MCF 10A (cell line): ENCODE data around the gene TBX3. TPM values are rescaled to one million over a fixed set of nuclear protein-coding genes. Genes with fewer than 3 reads are reported as not detected.

Experiments
- Bru-seq: library from RNA; stranded (reverse); fragments of 400-500 nt; gene quantifications from one replicate; lab custom pipeline; 2021; lab: Mats Ljungman, UMichigan
- BruChase-seq, 2 experiments: library from RNA; stranded (reverse); fragments of 400-500 nt; gene quantifications; one replicate each; lab custom pipeline; 2021; lab: Mats Ljungman, UMichigan
- BruUV-seq: library from RNA; stranded (reverse); fragments of 400-500 nt; replicated peaks from 2 replicates; lab custom pipeline; 2021; lab: Mats Ljungman, UMichigan
- CTCF ChIA-PET: fragments of 300-600 bp; sonication (Branson Sonifier 250); formaldehyde crosslinking; extraction: SDS; loops from one replicate; lab custom pipeline; 2021; ENCODE audit warnings: antibody characterized with exemption, inconsistent platforms; lab: Yijun Ruan, JAX
- POLR2A ChIA-PET: fragments of 300-600, 350-650 bp; sonication (Branson Sonifier 250); formaldehyde crosslinking; extraction: SDS; loops from one replicate; lab custom pipeline; 2020; ENCODE audit warnings: antibody characterized with exemption, inconsistent platforms; lab: Yijun Ruan, JAX
- DNase-seq: peaks from one replicate; pipeline ENCODE4 v3.0.0-alpha.2; 2018; ENCODE audit not compliant: unreplicated experiment
- H3K27ac Mint-ChIP-seq: one replicate; pipeline ENCODE4 v1.8.0; 2022; ENCODE audit warnings: mild to moderate bottlenecking, low read depth, mixed read lengths; ENCODE audit not compliant: unreplicated experiment
- H3K27me3 Mint-ChIP-seq: one replicate; pipeline ENCODE4 v1.8.0; 2022; ENCODE audit warnings: mixed read lengths; ENCODE audit not compliant: insufficient read depth, unreplicated experiment
- H3K36me3 Mint-ChIP-seq: one replicate; pipeline ENCODE4 v1.8.0; 2022; ENCODE audit warnings: mild to moderate bottlenecking, moderate library complexity, mixed read lengths; ENCODE audit not compliant: insufficient read depth, unreplicated experiment
- H3K4me1 Mint-ChIP-seq: one replicate; pipeline ENCODE4 v1.8.0; 2022; ENCODE audit warnings: mixed read lengths; ENCODE audit not compliant: insufficient read depth, unreplicated experiment
- H3K4me3 Mint-ChIP-seq: one replicate; pipeline ENCODE4 v1.8.0; 2022; ENCODE audit warnings: mild to moderate bottlenecking, moderate library complexity, mixed read lengths; ENCODE audit not compliant: unreplicated experiment
- H3K9me3 Mint-ChIP-seq: one replicate; pipeline ENCODE4 v1.8.0; 2022; ENCODE audit warnings: mixed read lengths; ENCODE audit not compliant: unreplicated experiment
- intact Hi-C: fragments of 100-400 bp; cut with micrococcal nuclease; formaldehyde crosslinking; loops from 2 replicates; pipeline ENCODE4 v1.14.1; 2022
- long read RNA-seq: library from polyadenylated mRNA; stranded (forward); transcript quantifications from one replicate; pipeline ENCODE4 v2.0.0, GENCODE V29; 2022
- total RNA-seq: library from RNA; stranded (reverse); gene quantifications from 2 replicates; pipeline ENCODE4 v1.2.3, GENCODE V29; 2022
- TF ChIP-seq, protein P1 (sequence below): fragments of 200-600 bp; IDR thresholded peaks from one replicate; pipeline ENCODE4 v1.8.0; 2022; ENCODE audit warnings: antibody characterized with exemption, mild to moderate bottlenecking; ENCODE audit not compliant: unreplicated experiment

Gene TBX3
- total RNA-seq, result 6.6 and 8.0 TPM in 2 replicates
- Bru-seq, nascent RNA, result percentile 66 among the genes with signal in this experiment
- BruChase-seq, experiment 1, labeled RNA remaining after a 6-hour chase, result percentile 48 among the genes with signal in this experiment
- BruChase-seq, experiment 2, labeled RNA remaining after a 2-hour chase, result percentile 67 among the genes with signal in this experiment
- long read RNA-seq, full-length matches to known transcripts, result 5 of 10 reads
- long read RNA-seq, partial matches to known transcripts, result 5 of 10 reads
- long read RNA-seq, other reads (novel, unspliced or antisense), result 0 of 10 reads

DNA sequence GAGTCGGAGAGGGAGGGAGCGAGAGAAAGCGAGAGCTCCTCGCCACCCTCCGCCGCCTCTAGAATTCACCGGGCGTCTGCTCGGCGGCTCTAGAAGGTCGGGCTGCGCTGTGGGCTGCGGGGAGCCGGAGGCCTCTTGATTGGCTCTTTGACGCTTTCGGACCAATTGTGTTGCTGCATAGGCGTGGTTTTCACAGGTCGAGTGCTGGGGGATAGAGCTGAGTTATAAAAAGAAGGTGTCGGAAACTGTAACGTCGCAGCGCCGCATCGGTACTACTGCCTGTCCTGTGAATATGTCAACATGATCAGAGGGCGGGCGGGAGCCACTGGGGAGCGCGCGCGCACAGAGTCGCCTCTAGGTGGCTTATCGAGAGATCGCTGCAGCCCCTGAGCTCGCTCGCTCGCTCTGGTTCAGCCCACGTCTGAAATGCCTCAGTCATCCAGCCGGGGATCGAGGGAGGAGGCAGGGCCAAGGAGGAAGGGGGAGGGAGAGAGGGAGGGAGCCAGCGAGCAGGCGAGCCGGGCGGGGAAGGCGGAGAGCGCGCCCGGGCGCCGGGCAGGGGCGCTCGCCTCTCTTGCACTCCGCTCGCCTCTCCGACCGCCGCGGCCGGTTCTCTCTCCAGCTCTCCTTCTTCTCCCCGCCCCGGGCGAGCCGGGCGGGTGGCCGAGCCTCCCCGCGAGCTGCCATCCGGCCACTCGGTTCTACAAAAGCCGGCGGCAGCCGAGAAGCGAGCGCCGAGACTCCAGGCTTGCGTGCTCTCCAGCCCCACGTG lies at the start of gene TBX3:
Gene TBX3, minus strand, starts transcription at position 78 of the 772 bp plus-strand sequence. CDS start 975 bp downstream, outside the sequence.
- POLR2A ChIA-PET, result interaction anchor here (0.5 to 6.2 kb wide), 40 partner anchors 9 to 1068 kb away, joined by 3 to 54 read pairs (median 4); no protein-coding TSS in a partner anchor
- DNase-seq, result peak; percentile 99
- H3K4me1 Mint-ChIP-seq, result peaks cover 17% of the 10 kb centered on the region
- no peaks in the 10 kb centered on the region for H3K9me3 Mint-ChIP-seq
- H3K4me3 Mint-ChIP-seq, result peak within 1 kb of the TSS; percentile 97
- BruUV-seq, result no TSS peak
- CTCF ChIA-PET, result interaction anchor here (0.5 to 2.3 kb wide), 30 partner anchors 9 to 1077 kb away, joined by 3 to 8 read pairs (median 4); no protein-coding TSS in a partner anchor
- H3K27me3 Mint-ChIP-seq, result peaks cover 14% of the 10 kb centered on the region
- intact Hi-C loops, result loop anchor here (1.0 to 10.0 kb wide), 10 partner anchors 249 to 1069 kb away; no protein-coding TSS in a partner anchor
- peak within 1 kb of the TSS; percentile 86 for H3K27ac Mint-ChIP-seq
- H3K36me3 Mint-ChIP-seq, result peaks cover 6% of the 10 kb centered on the region
- TF ChIP-seq, protein P1, sequence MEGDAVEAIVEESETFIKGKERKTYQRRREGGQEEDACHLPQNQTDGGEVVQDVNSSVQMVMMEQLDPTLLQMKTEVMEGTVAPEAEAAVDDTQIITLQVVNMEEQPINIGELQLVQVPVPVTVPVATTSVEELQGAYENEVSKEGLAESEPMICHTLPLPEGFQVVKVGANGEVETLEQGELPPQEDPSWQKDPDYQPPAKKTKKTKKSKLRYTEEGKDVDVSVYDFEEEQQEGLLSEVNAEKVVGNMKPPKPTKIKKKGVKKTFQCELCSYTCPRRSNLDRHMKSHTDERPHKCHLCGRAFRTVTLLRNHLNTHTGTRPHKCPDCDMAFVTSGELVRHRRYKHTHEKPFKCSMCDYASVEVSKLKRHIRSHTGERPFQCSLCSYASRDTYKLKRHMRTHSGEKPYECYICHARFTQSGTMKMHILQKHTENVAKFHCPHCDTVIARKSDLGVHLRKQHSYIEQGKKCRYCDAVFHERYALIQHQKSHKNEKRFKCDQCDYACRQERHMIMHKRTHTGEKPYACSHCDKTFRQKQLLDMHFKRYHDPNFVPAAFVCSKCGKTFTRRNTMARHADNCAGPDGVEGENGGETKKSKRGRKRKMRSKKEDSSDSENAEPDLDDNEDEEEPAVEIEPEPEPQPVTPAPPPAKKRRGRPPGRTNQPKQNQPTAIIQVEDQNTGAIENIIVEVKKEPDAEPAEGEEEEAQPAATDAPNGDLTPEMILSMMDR, result peak; percentile 60

DNA sequence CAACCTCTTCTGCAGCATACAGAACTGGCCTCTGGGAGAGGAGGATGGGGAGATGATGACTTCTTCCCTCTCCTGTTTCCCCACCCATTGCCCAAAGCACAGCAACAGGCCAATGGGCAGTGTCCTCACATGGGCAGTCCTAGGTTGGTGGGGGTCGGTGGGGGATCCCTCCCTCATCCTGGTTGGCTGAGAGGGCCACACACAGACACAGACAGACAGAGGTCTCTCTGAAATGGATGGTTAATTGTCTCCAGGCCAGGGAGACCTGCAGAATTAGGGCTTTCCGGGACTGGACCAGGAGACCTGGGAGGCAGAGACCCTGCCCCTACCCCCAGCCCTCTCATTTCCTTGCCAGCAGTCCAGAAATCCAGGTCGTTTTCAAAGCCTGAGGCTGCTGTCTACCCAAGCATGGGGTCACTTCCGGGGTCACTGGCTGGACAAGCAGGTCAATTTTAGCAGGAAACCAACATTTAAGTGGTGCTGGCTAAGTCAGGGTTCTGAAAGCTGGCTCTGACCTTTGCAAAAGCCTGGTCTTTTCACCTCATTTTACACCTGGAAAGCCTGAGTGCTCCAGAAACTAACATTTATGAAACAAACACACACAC lies 48.6 kb upstream of the TBX3 start:
- TF ChIP-seq, protein P1, result no peak
- no peaks in the 10 kb centered on the region for H3K4me1 Mint-ChIP-seq
- BruUV-seq, result no TSS peak
- no peaks in the 10 kb centered on the region for H3K36me3 Mint-ChIP-seq
- no peaks in the 10 kb centered on the region for H3K9me3 Mint-ChIP-seq
- intact Hi-C loops, result no loop called here
- ChIA-PET CTCF (no interaction called here), POLR2A (no interaction called here)
- H3K4me3 Mint-ChIP-seq, result no peak overlapping the region
- no peak for DNase-seq
- H3K27ac Mint-ChIP-seq, result no peak overlapping the region
- H3K27me3 Mint-ChIP-seq, result no peaks in the 10 kb centered on the region

DNA sequence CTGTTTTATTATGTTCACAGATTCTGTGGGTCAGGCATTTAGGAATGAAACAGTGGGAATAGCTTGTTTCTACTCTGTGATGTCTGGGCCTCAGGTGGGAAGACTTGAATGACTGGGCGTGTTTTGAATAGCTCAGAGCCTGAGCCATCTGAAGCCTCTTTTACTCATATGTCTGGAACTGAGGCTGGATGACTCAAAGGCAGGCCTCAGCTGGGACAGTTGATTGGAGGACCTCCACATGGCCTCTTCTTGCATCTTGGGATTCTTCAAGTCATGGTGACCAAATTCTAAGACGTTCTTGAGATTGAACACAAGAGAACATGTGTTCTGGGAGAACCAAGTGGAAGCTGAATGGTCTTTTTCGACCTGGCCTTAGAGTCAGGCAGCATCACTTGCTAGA lies 45.8 kb upstream of the TBX3 start:
- peak; percentile 17 for DNase-seq
- TF ChIP-seq, protein P1, result no peak
- Mint-ChIP-seq H3K36me3 (no peaks in the 10 kb centered on the region), H3K4me1 (no peaks in the 10 kb centered on the region), H3K4me3 (no peak overlapping the region), H3K27me3 (no peaks in the 10 kb centered on the region), H3K9me3 (no peaks in the 10 kb centered on the region), H3K27ac (no peak overlapping the region)
- intact Hi-C loops, result no loop called here
- CTCF ChIA-PET, result interaction anchor here (0.6 kb wide), 1 partner anchor 603 kb away, joined by 3 read pairs; no protein-coding TSS in a partner anchor
- POLR2A ChIA-PET, result interaction anchor here (0.7 kb wide), 1 partner anchor 26 kb away, joined by 5 read pairs; no protein-coding TSS in a partner anchor
- BruUV-seq, result no TSS peak
